ENCODE measurements around the gene OR2T33.
"Not testable (repeated sequence)": the region's sequence is repeated elsewhere in the genome, so short reads cannot be mapped to it uniquely, and the experiment has no call there.

The OR2T33 gene

GRCh38 chr1:248277876-248278275, at the start of gene OR2T33:
Gene OR2T33, minus strand, starts transcription at chr1:248277976. Its CDS starts 4,162 bp downstream, at chr1:248273814.
- no peak for DNase-seq (ENCODE audit: extremely low read depth, low read depth)
- TF ChIP-seq CTCF (IDR thresholded peaks at IDR 0.05; ENCODE audit: low read depth, low read length, missing control alignments) = no peak
- H3K4me3 ChIP-seq (replicated peaks; ENCODE audit: low read depth, low read length) = no peak within 1 kb of the TSS

GRCh38 chr1:248324468-248324867, 46.7 kb upstream of the OR2T33 start, which contains the start of gene OR2M7:
Gene OR2M7, minus strand, starts transcription at chr1:248324568. Its CDS starts 0 bp downstream, at chr1:248324568.
- no peak for DNase-seq (ENCODE audit: extremely low read depth, low read depth)
- H3K4me3 ChIP-seq (replicated peaks; ENCODE audit: low read depth, low read length) = no peak within 1 kb of the TSS
- TF ChIP-seq CTCF (IDR thresholded peaks at IDR 0.05; ENCODE audit: low read depth, low read length, missing control alignments) = no peak

- no peak for DNase-seq (ENCODE audit: extremely low read depth, low read depth)
- H3K4me3 ChIP-seq (replicated peaks; ENCODE audit: low read depth, low read length) = no peak overlapping the region
- no peak for TF ChIP-seq CTCF (IDR thresholded peaks at IDR 0.05; ENCODE audit: low read depth, low read length, missing control alignments)
Observed at GRCh38 chr1:248316796-248317195, 39.0 kb upstream of the OR2T33 start.

- DNase-seq (ENCODE audit: extremely low read depth, low read depth); H3K4me3 ChIP-seq (replicated peaks; ENCODE audit: low read depth, low read length): not testable (repeated sequence)
Observed at GRCh38 chr1:248306740-248307139, 29.0 kb upstream of the OR2T33 start.

GRCh38 chr1:248306103-248306502, 28.3 kb upstream of the OR2T33 start:
- no peak overlapping the region for H3K4me3 ChIP-seq (replicated peaks; ENCODE audit: low read depth, low read length)
- DNase-seq (ENCODE audit: extremely low read depth, low read depth) = no peak
- no peak for TF ChIP-seq CTCF (IDR thresholded peaks at IDR 0.05; ENCODE audit: low read depth, low read length, missing control alignments)

GRCh38 chr1:248305672-248306071, 27.9 kb upstream of the OR2T33 start:
- H3K4me3 ChIP-seq (replicated peaks; ENCODE audit: low read depth, low read length); DNase-seq (ENCODE audit: extremely low read depth, low read depth): not testable (repeated sequence)

- TF ChIP-seq CTCF (IDR thresholded peaks at IDR 0.05; ENCODE audit: low read depth, low read length, missing control alignments) = no peak
- no peak within 1 kb of the TSS for H3K4me3 ChIP-seq (replicated peaks; ENCODE audit: low read depth, low read length)
Observed at GRCh38 chr1:248303324-248303723, 25.5 kb upstream of the OR2T33 start, which contains the start of gene OR2T12. Gene OR2T12, minus strand, starts transcription at chr1:248303424. Its CDS starts 7,846 bp downstream, at chr1:248295578.

GRCh38 chr1:248288391-248288790, 10.6 kb upstream of the OR2T33 start:
- no peak overlapping the region for H3K4me3 ChIP-seq (replicated peaks; ENCODE audit: low read depth, low read length)
- no peak for DNase-seq (ENCODE audit: extremely low read depth, low read depth)
- TF ChIP-seq CTCF (IDR thresholded peaks at IDR 0.05; ENCODE audit: low read depth, low read length, missing control alignments) = no peak

More at GRCh38 chr1:248303324-248303723, 25.5 kb upstream of the OR2T33 start, which contains the start of gene OR2T12:
- no peak for DNase-seq (ENCODE audit: extremely low read depth, low read depth)

- H3K4me3 ChIP-seq (replicated peaks; ENCODE audit: low read depth, low read length); DNase-seq (ENCODE audit: extremely low read depth, low read depth): not testable (repeated sequence)
Observed at GRCh38 chr1:248273225-248273624, 4.6 kb downstream of the OR2T33 start.
